PFSK-1 (cell line): Measurements from ENCODE around the gene ZNF548.

Experiments used
- REST ChIP-seq, 2 experiments: IDR thresholded peaks; 2 replicates each; pipeline versions ENCODE4 v1.6.1 to v1.8.0; 2011 to 2012; ENCODE audit warnings: low read depth in 2 of 2, low read length in 2 of 2, control low read depth in 1 of 2, inconsistent platforms in 1 of 2, mild to moderate bottlenecking in 1 of 2, moderate library complexity in 1 of 2; ENCODE audit not compliant: insufficient read depth in 1 of 2
- SIN3A ChIP-seq: IDR thresholded peaks from 2 replicates; pipeline ENCODE4 v1.6.1; 2012; ENCODE audit warnings: mild to moderate bottlenecking, low read length, moderate library complexity, borderline replicate concordance; ENCODE audit not compliant: insufficient read depth

DNA sequence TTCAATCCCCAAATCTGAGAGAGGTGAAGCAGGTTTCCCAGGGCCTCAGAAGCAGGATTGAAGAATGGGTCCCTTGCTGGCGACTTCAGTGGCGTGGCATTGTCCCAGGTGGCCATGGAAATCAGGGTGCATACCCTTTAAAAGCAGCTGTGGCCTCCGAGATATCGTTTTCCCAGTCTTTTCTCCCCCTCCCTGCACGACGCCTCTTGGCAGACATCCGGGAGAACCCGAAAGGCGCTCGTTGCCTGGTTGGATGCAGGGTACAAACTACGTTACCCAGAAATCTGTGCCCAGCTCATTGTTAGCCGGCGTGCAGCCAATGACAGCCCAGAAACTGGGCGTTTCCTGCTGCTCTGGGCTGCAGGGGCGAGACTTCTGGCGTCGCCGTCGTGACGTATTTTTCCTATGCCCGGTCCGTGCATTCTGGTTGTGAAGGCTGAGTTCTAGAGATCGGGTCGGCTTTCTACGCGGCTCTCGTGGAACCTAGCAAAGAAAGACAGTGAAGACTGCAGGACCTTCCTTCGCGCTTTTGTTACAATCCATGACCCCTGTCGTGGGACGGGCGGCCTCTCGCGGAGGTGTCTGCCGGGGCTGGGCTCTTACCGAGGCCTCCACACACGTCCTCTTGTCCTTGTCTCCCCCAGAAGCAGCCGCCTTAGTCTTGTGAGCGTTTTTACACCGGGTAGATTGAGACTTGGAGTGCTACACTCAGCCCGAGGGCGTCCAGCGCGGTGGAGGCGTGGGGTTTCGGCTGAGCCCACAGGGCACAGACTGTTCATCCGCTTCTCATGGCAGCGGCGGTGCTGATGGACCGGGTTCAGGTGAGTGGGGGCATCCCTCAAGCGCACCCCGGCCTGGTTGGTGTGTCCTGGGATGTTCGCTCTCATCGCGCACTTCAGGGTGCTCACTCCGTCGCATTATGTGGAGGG lies 38.5 kb upstream of the ZNF548 start, which contains the start of gene ZNF304:
- TF ChIP-seq REST (IDR thresholded peaks at IDR 0.05; ENCODE audit: insufficient read depth in 1 of 2, low read depth in 2 of 2, low read length in 2 of 2) (no peak), SIN3A (peak; percentile 61; the same call in 1 of the 2 replicates)
